SU-DHL-6 (cell line): ENCODE measurements around the gene IRX2.

Experiments
- EZH2phosphoT487 ChIP-seq: fragments of 200-600 bp; sonication (generic), shearing (Covaris generic); conservative IDR thresholded peaks from 2 replicates; pipeline ENCODE4 v1.6.1; 2018; ENCODE audit warnings: mild to moderate bottlenecking, antibody characterized with exemption, low read length, moderate library complexity, mixed read lengths
- TF ChIP-seq, protein P1 (sequence below): fragments of 200-600 bp; sonication (generic); IDR thresholded peaks from one replicate; pipeline ENCODE4 v1.5.1; 2017; ENCODE audit warnings: antibody characterized with exemption, mild to moderate bottlenecking, low read length, moderate library complexity; ENCODE audit not compliant: insufficient read depth, poor library complexity, severe bottlenecking

DNA sequence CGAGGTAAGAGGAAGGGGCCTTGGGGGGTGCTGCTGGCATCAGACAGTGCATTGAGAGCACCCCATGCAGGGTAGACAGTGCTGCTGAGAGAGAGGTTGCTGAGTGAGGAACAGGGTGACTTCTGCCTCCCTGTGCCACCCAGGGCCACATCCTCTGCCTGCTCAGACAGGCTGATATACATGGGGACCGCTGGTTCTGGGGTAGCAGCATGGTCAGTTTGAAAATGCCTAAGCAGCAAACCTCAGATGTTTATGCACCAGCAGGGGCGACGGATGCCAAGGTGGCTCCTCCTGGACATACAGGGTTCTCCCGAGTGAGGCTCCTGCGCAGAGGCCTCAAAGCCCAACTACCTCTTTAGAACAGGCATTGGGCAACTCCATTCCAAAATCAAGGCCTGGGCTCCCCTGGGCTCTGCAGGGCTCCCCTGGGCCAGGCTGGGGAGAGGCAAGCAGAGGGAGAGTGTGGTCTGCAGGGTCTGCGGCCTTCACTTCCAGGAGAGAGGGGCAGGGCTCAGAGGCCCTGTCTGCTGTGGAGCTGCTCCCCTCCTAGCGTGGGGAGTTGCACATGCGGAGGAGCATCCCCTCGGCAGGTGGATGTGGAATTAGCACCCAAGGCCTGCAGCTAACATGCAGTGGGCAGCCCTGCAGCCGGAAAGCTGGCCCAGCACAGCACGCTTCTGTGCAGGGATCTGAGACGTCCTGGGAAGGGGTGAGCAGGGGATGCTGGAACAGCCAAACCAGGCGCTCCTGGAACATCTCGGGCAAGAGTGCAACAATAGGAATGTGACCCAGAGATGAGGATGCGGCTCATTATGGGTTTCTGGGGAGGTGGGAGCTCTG is 46.5 kb downstream of the IRX2 start:
- TF ChIP-seq, protein P1, sequence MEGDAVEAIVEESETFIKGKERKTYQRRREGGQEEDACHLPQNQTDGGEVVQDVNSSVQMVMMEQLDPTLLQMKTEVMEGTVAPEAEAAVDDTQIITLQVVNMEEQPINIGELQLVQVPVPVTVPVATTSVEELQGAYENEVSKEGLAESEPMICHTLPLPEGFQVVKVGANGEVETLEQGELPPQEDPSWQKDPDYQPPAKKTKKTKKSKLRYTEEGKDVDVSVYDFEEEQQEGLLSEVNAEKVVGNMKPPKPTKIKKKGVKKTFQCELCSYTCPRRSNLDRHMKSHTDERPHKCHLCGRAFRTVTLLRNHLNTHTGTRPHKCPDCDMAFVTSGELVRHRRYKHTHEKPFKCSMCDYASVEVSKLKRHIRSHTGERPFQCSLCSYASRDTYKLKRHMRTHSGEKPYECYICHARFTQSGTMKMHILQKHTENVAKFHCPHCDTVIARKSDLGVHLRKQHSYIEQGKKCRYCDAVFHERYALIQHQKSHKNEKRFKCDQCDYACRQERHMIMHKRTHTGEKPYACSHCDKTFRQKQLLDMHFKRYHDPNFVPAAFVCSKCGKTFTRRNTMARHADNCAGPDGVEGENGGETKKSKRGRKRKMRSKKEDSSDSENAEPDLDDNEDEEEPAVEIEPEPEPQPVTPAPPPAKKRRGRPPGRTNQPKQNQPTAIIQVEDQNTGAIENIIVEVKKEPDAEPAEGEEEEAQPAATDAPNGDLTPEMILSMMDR = no peak
- TF ChIP-seq EZH2phosphoT487 = no peak
